Measurements from ENCODE around the gene LGALS3BP.

LGALS3BP gene

GRCh38 chr17:78935419-78936323 lies 44.1 kb downstream of the LGALS3BP start:
- no peak overlapping the region for H3K4me3 Mint-ChIP-seq
- no peak overlapping the region for H3K27ac Mint-ChIP-seq
- no peaks in the 10 kb centered on the region for H3K4me1 Mint-ChIP-seq (ENCODE audit: low read depth)

GRCh38 chr17:78934681-78935418 lies 44.9 kb downstream of the LGALS3BP start:
- no peak overlapping the region for H3K27ac Mint-ChIP-seq
- H3K27me3 Mint-ChIP-seq, result no peaks in the 10 kb centered on the region
- no peaks in the 10 kb centered on the region for H3K4me1 Mint-ChIP-seq (ENCODE audit: low read depth)
- H3K36me3 Mint-ChIP-seq, result no peaks in the 10 kb centered on the region
- H3K9me3 Mint-ChIP-seq (ENCODE audit: low read depth), result no peaks in the 10 kb centered on the region
- H3K4me3 Mint-ChIP-seq, result no peak overlapping the region

More at GRCh38 chr17:78935419-78936323, 44.1 kb downstream of the LGALS3BP start:
- Mint-ChIP-seq H3K27me3 (no peaks in the 10 kb centered on the region), H3K36me3 (no peaks in the 10 kb centered on the region), H3K9me3 (ENCODE audit: low read depth) (no peaks in the 10 kb centered on the region)

GRCh38 chr17:78933959-78934568 lies 45.7 kb downstream of the LGALS3BP start:
- Mint-ChIP-seq H3K36me3 (no peaks in the 10 kb centered on the region), H3K4me3 (no peak overlapping the region), H3K9me3 (ENCODE audit: low read depth) (no peaks in the 10 kb centered on the region), H3K27me3 (no peaks in the 10 kb centered on the region), H3K27ac (no peak overlapping the region), H3K4me1 (ENCODE audit: low read depth) (no peaks in the 10 kb centered on the region)

DNA sequence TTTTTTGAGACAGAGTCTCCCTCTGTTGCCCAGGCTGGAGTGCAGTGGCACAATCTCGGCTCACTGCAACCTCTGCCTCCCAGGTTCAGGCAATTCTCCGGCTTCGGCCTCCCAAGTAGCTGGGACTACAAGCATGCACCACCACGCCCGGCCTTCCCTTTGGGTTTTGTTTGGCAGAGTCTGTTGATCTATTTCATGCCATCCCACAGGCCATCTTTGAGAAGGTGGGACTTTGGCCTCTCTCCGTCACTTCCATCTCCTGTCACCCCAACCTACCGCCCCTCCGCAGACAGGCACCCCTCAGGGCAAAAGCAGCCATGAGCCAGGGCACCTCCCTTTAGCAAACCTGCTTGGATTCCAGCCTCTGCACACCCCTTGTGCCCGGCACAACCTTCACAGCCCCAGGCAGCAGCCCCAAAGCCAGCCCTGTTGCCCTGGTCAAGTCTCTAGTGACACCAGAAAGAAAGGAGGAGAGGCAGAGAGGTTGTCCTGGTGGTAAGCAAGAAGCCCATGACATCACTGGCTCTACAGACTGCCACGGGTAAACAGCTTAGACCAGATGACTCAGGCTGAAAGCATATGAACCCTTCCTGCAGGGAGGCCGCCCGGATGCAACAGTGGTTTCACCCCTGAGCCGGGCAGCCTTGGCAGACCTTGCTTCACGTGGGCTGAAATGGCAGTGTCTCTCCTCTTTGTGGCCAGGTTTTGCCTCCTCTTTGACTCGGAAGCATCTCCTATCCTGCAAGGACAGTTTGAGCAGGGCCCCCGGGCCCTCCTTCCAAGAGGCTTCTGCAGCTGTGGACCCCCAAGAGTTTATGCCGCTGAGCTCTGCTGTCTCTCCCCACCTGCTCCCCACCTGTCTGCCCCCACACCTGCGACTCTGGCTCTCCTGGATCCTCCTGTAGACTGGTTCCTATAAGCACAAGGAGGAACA lies 46.4 kb downstream of the LGALS3BP start:
- no peaks in the 10 kb centered on the region for H3K36me3 Mint-ChIP-seq
- H3K27me3 Mint-ChIP-seq, result no peaks in the 10 kb centered on the region
- no peak overlapping the region for H3K27ac Mint-ChIP-seq
- H3K9me3 Mint-ChIP-seq (ENCODE audit: low read depth), result no peaks in the 10 kb centered on the region
- no peaks in the 10 kb centered on the region for H3K4me1 Mint-ChIP-seq (ENCODE audit: low read depth)
- H3K4me3 Mint-ChIP-seq, result no peak overlapping the region

DNA sequence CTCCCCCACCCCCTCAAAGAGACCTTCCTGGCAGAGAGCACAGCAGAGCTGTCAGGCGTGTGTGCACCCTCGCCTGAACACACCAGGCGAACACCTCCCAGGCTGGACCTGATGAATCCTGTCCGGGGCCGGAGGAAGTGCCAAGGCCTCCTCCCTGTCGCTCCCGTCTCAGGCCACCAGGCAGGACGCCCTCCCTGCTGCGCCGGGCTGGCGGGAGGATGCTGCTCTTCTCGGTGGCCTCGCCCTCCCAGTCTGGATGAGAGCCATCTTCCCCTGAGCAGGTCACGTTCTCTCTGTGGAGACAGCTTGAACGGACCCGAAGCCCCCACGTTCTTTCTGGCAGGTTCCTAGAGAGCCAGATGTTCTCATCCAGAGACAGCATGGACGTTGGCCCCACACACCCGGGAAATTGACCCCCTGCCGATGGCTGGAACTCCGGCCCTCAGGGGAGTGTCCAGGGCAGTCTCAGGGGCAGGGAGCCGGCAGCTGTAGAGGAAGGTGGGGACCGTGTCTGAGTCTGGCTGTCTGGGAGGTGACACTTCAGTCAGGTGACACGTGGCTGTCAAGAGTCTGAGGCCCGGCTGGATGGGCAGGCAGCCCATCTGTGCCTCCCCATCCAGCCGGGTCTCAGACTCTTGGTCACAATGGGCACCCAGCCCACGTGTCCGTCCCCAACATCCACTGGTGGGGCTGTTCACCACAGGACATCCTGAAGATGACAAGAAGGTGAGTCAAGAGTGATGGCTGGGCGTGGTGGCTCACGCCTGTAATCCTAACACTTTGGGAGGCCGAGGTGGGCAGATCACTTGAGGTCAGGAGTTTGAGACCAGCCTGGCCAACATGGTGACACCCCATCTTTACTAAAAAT lies 49.6 kb downstream of the LGALS3BP start:
- no peaks in the 10 kb centered on the region for H3K9me3 Mint-ChIP-seq (ENCODE audit: low read depth)

DNA sequence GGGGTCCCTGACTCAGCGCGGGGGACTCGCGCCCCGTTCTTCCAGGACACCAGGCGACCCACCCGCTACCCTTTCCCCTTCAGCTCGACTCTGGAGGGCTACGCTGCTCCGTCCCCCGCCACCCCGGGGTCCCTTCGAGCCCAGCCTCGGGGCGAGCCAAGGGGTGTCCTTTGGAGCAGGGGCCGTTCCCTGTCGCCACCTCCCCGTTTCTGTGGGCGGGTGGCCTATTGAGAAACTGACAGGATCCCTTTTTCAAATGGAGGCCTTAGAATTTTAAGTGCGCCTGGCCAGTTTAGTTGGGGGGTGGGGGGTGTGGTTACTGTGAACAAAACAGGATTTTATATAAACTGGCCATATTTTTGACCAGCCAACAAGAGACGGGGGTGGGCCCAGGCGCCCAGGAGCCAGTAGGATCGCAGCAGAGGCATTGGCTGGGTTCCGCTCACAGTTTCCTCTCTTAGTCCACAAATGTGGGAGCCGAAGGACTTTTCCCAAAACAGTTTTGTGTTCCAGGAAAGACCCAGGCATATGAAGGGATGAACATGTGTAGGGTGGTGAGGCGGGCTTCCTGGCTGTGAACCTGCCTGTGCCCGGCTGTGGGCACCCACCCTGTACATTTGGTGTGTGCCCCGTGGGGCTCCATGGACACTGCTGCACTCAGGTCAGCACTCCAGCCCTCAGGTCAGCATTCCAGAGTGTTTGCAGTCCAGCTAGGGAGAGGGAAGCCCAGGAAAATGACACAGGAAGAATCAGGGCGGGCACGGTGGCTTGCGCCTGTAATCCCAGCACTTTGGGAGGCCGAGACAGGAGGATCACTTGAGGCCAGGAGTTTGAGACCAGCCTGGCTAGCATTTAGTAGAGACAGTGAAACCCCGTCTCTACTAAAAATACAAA lies 53.8 kb downstream of the LGALS3BP start:
- Mint-ChIP-seq H3K4me1 (ENCODE audit: low read depth) (peaks cover 12% of the 10 kb centered on the region), H3K4me3 (no peak overlapping the region), H3K27me3 (peaks cover 6% of the 10 kb centered on the region), H3K36me3 (no peaks in the 10 kb centered on the region), H3K27ac (no peak overlapping the region), H3K9me3 (ENCODE audit: low read depth) (no peaks in the 10 kb centered on the region)

More for the DNA sequence above, 49.6 kb downstream of the LGALS3BP start:
- Mint-ChIP-seq H3K4me1 (ENCODE audit: low read depth) (no peaks in the 10 kb centered on the region), H3K27me3 (peaks cover 6% of the 10 kb centered on the region), H3K36me3 (no peaks in the 10 kb centered on the region), H3K4me3 (no peak overlapping the region), H3K27ac (no peak overlapping the region)

- Mint-ChIP-seq H3K27me3 (peaks cover 6% of the 10 kb centered on the region), H3K36me3 (no peaks in the 10 kb centered on the region), H3K9me3 (ENCODE audit: low read depth) (no peaks in the 10 kb centered on the region), H3K4me3 (peak within 1 kb of the TSS; percentile 75), H3K4me1 (ENCODE audit: low read depth) (peaks cover 12% of the 10 kb centered on the region), H3K27ac (no peak within 1 kb of the TSS)
Measured at GRCh38 chr17:78925234-78925633, 54.5 kb downstream of the LGALS3BP start, which contains the start of gene TIMP2. Gene TIMP2, minus strand, starts transcription at chr17:78925387. Its CDS starts 299 bp downstream, at chr17:78925088.

- H3K9me3 Mint-ChIP-seq (ENCODE audit: low read depth), result no peaks in the 10 kb centered on the region
- peak overlapping the region; percentile 75 for H3K4me3 Mint-ChIP-seq
- H3K36me3 Mint-ChIP-seq, result no peaks in the 10 kb centered on the region
- H3K4me1 Mint-ChIP-seq (ENCODE audit: low read depth), result peaks cover 12% of the 10 kb centered on the region
- peaks cover 6% of the 10 kb centered on the region for H3K27me3 Mint-ChIP-seq
- no peak overlapping the region for H3K27ac Mint-ChIP-seq
Measured at GRCh38 chr17:78924481-78925151, 55.1 kb downstream of the LGALS3BP start.

GRCh38 chr17:78923660-78924453 lies 55.9 kb downstream of the LGALS3BP start:
- H3K9me3 Mint-ChIP-seq (ENCODE audit: low read depth), result no peaks in the 10 kb centered on the region
- H3K27me3 Mint-ChIP-seq, result peaks cover 6% of the 10 kb centered on the region
- peak overlapping the region; percentile 75 for H3K4me3 Mint-ChIP-seq
- H3K27ac Mint-ChIP-seq, result peak overlapping the region; percentile 41
- H3K4me1 Mint-ChIP-seq (ENCODE audit: low read depth), result peaks cover 12% of the 10 kb centered on the region
- no peaks in the 10 kb centered on the region for H3K36me3 Mint-ChIP-seq

DNA sequence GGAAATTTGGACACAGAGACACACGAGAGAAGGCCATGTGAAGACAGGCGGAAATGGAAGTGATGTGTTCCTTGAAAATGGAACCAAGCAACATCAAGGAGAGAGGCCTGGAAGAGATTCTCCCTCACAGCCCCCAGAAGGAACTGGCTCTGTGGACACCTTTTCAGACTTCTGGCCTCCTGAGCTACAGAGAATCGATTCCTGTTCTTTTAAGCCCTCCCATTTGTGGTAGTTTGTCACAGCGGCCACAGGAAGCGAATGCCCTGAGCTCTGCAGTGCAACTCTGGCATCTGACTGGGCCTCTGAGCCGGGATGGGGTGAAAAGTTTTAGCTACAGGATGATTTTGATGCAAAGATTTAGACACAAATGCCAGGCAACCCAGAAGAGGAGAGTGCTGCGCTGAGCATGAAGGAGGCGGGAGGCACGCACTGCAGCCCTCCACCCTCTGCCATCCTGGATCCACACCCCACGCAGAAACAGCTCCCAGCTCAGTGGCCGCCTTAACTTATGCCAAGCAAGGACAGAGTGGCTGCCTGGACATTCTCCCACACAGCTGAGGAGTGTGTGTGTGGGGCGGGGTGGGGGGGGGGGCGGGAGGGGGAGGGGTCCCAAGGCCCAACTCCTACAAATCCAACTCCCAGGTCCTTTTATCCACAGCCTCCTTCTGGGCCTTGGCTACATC lies 56.8 kb downstream of the LGALS3BP start:
- peak overlapping the region; percentile 75 for H3K4me3 Mint-ChIP-seq
- peaks cover 4% of the 10 kb centered on the region for H3K27me3 Mint-ChIP-seq
- H3K9me3 Mint-ChIP-seq (ENCODE audit: low read depth), result no peaks in the 10 kb centered on the region
- H3K27ac Mint-ChIP-seq, result no peak overlapping the region
- peaks cover 12% of the 10 kb centered on the region for H3K4me1 Mint-ChIP-seq (ENCODE audit: low read depth)
- no peaks in the 10 kb centered on the region for H3K36me3 Mint-ChIP-seq

DNA sequence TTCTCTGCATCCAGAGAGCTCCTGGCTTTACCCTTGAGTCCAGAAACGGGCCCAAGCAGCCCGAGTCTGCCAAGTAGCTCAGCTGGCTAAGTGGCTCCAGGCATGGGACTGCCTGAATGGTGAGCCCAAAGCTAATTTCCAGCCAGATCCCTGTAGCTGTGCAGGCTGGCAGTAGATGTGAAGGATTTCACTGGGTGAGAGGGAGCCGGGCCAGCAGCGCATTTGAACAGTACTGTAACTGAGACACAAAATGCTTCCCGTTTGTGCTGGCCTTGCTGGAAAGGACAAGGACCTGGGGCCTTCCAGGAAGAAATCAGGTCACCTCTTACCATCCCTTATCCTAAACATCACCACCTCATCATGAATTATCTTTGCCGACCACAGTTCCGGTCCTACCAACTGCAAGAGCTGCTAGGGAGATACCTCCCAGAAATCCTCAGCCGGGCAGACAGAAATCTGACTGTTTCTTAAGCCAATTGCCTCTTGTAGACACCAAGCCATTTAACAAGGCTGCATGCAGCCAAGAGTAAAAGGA lies 58.2 kb downstream of the LGALS3BP start:
- H3K27me3 Mint-ChIP-seq, result no peaks in the 10 kb centered on the region
- H3K9me3 Mint-ChIP-seq (ENCODE audit: low read depth), result no peaks in the 10 kb centered on the region
- peaks cover 15% of the 10 kb centered on the region for H3K4me1 Mint-ChIP-seq (ENCODE audit: low read depth)
- H3K27ac Mint-ChIP-seq, result no peak overlapping the region
- no peak overlapping the region for H3K4me3 Mint-ChIP-seq
- H3K36me3 Mint-ChIP-seq, result no peaks in the 10 kb centered on the region
